HCT116 (cell line): ENCODE results near the gene SLC35F1.

ENCODE experiments used
- ZFX ChIP-seq: fragments of 450-650 bp; IDR thresholded peaks from 2 replicates; pipeline ENCODE4 v1.6.1; 2017
- ZNF274 ChIP-seq: fragments of 200-500 bp; sonication (Bioruptor generic); IDR thresholded peaks from 2 replicates; pipeline ENCODE4 v1.6.1; 2014; ENCODE audit warnings: mild to moderate bottlenecking, low read depth, low read length, inconsistent platforms
- TF ChIP-seq, protein P1 (sequence below), 3 experiments: fragments of 200-600 bp in 1 of 3; sonication (generic) in 1 of 3; IDR thresholded peaks in 2 of 3; conservative IDR thresholded peaks in 1 of 3; 2 replicates each; pipeline ENCODE4 v1.5.1; 2012 to 2017; ENCODE audit warnings: low read depth in 2 of 3, low read length in 2 of 3, antibody characterized with exemption in 1 of 3, borderline replicate concordance in 1 of 3, control low read depth in 1 of 3, mild to moderate bottlenecking in 1 of 3, mixed read lengths in 1 of 3, mixed run types in 1 of 3, moderate library complexity in 1 of 3; ENCODE audit not compliant: insufficient read depth in 1 of 3

DNA sequence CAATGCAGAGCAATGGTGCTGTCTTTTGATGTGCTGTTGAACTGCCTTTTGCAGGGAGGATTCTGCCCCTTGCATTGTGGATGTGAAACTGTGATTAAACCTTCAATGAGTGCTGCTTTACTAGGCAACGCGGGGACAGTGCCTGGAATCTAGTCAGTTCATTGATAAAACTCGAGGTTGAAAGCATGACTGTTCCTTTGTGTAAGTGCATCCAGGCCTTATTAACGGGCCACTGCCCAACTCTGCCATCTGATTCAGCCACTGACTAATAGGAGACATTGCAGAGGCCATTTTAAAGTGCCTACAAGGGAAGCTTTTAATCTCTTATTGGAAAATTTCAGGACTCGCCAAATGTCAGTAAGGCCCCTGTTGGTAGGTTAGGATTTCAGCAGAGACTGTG, 49.3 kb downstream of the SLC35F1 start:
- no peak for TF ChIP-seq ZFX
- TF ChIP-seq, protein P1, sequence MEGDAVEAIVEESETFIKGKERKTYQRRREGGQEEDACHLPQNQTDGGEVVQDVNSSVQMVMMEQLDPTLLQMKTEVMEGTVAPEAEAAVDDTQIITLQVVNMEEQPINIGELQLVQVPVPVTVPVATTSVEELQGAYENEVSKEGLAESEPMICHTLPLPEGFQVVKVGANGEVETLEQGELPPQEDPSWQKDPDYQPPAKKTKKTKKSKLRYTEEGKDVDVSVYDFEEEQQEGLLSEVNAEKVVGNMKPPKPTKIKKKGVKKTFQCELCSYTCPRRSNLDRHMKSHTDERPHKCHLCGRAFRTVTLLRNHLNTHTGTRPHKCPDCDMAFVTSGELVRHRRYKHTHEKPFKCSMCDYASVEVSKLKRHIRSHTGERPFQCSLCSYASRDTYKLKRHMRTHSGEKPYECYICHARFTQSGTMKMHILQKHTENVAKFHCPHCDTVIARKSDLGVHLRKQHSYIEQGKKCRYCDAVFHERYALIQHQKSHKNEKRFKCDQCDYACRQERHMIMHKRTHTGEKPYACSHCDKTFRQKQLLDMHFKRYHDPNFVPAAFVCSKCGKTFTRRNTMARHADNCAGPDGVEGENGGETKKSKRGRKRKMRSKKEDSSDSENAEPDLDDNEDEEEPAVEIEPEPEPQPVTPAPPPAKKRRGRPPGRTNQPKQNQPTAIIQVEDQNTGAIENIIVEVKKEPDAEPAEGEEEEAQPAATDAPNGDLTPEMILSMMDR (IDR thresholded peaks at IDR 0.05 in 2 of 3, conservative IDR thresholded peaks at IDR 0.05 in 1 of 3; ENCODE audit: borderline replicate concordance in 1 of 3, insufficient read depth in 1 of 3, low read depth in 2 of 3, low read length in 2 of 3): no peak
- TF ChIP-seq ZNF274: no peak
